KBM-7 (cell line): ENCODE results near the gene BCR.
A peak's percentile ranks its signal among the peaks of the same experiment; 100 is the strongest.

Experiments
- DNase-seq: peaks from one replicate; pipeline ENCODE4 v3.0.0-alpha.2; 2015
- in situ Hi-C: fragments of 300-500 bp; cut with MboI; formaldehyde crosslinking; loops from 2 replicates; pipeline ENCODE4 v1.14.3; 2020; ENCODE audit warnings: low sequenced_read_pairs, low pct_unique_long_range_greater_than_20kb, mixed read lengths

Gene BCR

DNA sequence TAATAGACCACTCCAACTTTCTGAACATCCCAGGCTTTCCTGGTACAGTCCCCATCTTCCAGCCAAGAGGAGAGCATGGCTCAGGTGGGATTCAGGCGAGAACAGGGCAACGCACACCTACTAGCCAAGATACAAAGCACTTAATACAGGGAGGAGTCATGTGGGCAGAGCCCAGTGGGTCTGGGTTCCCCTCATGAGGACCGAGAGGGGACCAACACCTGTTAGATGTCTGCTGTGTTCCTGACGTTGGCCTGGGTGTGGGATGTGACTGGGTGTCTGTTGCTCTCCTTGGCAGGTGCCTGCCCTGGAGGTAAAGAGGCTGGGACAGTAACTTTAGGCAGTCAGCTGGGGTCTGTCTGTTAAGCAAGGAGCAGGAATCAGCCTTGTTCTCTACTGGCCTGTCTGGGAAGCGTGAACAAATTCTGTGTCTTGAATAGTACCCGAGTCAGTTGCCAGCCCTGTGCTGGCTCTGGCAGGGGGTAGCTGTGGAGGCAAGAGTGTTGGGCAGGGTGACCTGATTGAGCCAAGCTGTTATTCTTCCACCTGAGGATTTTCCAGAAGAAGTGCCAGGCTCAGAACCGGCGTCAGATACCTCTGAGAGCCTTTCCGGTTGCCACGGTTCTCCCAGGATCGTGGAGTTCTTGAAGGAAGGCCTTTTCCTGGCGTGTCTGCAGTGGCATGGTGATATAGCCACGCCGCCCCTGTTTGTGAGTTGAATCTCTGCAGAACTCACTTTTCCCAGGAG, 56.3 kb downstream of the BCR start:
- DNase-seq: no peak
- in situ Hi-C loops: no loop called here

DNA sequence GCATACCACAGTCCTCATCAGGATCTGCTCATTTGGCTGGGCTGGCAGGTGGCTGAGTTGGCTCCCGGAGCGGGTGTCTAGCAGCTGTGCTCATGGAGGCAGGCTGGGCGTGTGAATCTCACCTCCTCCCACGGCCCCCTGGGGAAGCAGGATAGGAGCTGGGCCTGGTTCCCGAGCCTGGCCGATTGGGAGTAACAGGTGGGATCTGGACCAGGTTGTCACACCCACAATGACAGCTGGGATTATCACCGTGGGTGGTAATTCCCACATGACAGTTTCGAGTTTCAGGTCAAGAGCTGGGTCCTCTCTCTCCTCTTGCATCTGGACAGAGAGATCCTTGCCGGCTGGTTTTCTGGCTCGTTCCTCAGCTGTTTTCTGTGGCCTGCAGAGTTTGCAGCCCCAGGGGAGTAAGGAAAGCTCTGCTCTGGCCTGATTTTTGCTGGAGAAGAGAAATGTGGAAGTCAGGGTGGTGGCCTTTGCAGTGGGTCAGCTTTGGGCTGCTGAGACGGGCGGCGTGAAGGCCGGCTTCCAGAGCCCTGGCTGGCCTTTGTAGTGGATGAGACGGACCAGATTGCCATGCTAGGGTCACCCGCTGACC, 57.0 kb downstream of the BCR start:
- in situ Hi-C loops: no loop called here
- DNase-seq: no peak

DNA sequence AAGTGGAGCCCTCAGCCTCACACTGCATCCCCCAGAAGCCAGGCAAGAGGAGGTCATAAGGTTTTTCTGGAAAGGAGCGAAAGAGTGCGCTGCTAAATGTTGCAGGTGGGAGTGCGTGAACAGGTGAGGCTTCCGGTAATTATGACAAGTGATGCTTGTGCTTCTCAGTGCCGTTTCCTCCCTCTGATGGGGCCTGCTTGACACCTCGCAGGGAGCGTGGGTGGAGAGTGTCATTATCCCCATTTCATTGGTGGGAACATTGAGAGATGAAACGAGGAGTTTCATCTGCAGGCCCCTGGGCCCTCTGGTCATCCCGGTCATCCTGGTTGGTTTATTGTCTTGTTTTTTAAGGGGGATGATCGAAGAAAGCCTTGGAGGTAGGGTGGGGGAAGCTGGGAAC, 57.5 kb downstream of the BCR start:
- in situ Hi-C loops: no loop called here
- DNase-seq: no peak

DNA sequence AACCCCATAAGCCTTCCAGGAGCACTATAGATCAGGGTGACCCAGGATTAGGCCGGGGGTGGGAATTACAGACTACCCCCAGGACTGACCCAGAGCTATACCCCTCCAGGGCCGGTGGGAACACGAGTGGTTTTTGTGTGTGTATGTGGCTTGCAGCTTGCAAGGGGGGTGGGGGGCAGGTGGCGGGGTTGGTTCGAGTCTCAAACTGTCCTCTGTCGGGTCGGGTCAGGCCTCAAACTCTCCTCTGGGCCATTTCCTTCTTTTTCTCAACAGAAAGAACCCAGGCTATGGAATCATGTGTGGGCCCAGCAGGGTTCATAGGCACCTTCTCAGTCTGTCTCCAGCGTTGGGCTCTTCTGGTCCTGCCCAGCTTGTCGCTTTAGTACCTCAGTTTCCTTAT, 58.4 kb downstream of the BCR start:
- DNase-seq: no peak
- in situ Hi-C loops: no loop called here

DNA sequence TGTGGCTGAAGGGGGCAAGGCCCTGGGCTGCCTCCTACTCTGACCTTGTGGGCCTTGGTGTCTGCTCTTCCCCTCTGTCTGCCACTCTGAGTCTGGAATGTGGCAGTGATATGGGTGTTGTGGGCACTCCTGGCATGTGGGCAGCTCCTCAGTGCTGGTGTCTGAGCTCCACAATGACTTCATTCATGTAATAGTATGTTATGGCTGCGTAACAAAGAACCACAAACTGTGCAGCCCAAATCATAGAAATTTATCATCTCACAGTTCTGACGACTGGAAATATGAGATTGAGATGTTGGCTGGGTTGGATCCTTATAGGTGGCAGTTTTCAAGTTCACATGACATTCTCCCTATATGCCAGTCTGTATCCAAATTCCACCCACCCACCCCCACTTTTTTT, 59.1 kb downstream of the BCR start:
- in situ Hi-C loops: no loop called here
- no peak for DNase-seq

DNA sequence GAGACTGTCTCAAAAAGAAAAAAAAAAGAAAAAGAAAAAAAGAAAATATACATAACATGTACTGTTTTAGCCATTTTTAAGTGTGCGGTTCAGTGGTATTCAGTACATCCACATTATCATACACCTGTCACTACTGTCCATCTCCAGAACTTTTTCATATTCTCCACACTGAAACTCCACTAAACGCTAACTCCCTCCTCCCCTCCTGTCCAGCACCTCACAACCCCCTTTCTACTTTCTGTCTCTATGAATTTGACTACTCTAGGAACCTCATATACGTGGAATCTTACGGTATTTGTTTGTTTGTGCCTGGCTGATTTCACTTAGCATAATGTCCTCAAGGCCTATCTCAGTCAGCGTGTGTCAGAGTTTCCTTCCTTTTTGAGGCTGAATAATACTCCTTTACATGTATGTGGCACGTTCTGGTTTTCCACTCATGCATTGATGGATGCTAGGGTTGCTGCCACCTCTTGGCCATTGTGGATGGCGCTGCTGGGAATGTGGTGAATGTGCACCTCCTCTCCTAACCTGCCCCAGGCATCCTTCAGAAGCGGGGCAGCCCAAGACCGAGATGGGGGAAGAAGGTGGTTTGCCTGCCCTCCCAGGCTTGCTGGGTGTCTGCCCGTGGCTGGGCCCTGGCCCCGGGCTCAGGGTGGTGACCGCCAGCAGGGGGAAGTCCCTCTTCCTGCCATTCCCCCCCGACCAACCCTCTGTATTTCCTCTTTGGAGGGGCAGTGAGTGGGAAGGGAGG, 60.5 kb downstream of the BCR start:
- DNase-seq: peak; percentile 59
- in situ Hi-C loops: no loop called here

DNA sequence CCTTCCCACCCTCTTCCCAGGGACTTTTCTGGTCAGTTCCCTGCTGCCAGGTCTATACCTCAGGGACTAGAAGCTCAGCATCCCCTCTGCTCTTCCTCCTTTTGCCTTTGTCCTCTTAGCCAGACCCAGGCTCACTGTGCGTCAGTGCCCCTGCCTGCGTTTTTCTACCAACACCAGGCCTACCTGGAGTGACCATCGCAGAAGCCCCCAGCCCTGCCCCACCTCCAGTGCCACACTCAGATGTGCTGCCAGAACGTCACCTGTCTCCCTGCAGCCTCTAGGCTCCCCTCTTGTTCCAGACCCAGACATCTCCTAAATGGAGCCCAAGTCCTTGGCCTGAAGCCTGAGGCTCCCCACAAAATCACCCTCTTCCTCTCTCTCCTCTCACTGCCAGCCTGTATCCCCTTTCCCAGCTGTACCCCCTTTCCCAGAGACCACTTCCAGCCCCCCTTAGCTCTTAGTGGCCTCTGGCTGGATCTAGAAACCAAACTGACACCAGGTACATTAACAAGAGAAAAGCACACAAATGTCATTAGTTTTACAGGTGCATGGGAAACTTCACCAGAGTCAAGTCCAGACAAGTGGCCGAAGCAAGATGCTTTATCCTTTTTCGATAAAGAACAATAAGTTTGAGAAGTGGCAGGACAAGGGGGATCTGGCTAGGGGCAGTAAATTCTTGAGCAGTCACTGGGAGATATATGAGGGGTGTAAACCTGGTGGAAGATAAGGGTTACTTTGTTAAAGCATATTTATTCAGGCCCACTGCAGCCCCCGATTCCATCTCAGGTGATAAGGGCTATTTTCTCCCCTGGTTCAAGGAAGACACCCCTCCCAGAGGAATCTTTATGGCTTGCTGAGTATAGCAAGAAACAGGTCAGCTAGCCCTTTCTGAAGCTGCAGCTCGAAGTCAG, 61.5 kb downstream of the BCR start:
- no peak for DNase-seq
- in situ Hi-C loops: no loop called here

DNA sequence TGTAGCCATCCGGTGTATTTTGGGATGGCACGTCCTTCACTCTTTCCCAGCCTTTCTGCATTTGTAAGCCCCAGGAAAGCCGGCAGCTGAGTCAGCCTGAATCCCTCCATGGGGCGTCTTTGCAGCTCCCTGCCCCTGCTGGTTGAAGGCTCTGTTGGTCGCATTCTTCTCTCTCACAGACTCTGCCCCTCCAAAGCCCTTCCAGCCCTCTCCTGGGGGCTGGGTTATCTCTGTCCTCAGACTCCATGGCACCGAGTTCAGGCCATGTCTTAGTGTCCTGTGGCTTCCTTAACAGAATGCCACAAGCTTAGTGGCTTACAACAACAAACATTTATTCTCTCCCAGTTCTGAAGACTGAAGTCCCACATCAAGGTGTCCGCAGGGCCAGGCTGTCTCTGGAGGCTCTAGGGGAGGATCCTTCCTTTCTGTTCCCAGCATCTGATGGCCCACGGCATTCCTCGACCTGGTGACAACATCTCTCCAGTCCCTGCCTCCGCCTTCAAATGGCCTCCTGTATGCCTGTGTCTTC, 62.2 kb downstream of the BCR start:
- DNase-seq: no peak
- in situ Hi-C loops: no loop called here

DNA sequence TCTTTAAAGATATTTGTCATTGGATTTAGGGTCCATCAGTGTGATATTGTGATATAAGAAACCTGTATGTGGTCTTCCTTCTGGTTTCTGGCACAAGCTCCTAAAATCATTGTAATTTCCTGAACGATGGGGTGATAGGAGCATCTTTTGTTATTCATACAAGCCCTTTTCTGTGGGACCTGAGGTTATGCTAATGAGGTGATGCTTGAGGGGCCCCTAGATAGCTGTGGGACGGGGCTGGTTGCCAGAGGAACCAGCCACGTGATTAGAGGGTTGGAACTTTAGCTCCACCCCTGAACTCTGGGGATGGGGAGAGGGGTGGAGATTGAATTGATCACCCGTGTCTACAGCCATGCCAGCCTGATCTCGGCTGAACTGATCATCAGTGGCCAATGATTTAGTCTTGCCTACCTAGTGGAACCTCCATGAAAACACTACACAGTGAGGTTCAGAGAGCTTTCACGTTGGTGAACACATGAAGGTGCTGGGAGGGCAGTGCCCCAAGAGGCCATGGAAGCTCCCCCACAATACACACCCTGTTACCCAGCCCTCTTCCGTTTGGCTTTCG, 62.8 kb downstream of the BCR start:
- in situ Hi-C loops: no loop called here
- no peak for DNase-seq

DNA sequence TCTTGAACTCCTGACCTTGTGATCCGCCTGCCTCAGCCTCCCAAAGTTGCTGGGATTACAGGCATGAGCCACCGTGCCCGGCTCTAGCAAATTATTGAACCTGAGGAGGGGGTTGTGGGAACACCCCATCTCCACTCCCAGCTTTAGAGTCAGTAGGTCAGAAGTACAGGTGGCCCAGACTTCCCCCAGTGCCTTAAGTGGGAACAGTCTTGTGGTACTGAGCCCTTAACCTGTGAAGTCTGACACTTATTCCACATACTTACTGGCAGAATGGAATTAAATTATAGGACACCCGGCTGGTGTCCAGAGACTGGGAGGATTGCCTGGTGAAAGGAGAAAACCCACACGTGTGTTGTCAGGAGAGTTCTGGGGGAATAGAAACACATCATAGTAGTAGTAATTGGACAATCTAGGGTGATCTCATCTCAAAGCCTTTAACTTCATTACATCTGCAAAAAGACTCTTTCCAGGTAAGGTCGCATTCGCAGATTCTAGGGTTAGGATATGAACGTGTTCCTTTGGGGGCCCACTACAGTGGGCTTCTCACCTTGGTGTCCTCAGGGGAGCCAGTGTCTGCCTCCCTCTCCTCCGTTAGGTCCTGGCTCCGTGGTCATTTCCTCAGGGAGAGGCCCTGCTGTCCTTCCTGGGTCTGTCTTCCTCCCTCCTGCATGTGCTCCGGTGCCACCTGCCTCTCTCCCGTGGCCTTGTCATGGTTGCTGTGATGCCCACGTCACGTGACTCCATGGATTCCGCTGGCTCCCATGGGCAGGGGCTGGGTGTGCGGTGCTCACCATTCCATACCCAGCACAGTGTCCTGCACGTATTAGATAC, 63.8 kb downstream of the BCR start:
- in situ Hi-C loops: no loop called here
- no peak for DNase-seq

DNA sequence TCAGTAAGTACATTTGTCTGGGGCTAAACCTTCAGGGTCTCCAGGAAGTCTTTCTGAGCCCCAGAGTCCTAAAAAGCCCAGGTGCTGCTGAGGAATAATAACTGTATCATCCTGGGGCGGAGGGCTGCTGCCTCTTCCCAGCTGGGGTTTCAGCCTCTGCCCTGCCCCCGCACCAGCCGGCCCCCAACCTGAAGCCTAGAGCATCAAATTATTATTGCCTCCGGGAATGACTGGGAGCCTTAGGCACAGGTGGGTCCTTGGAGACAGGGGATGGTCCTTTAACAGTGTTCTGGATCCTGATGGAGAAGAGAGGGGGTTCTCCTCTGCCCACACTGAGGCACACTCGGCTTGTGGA, 64.4 kb downstream of the BCR start:
- in situ Hi-C loops: no loop called here
- DNase-seq: no peak

DNA sequence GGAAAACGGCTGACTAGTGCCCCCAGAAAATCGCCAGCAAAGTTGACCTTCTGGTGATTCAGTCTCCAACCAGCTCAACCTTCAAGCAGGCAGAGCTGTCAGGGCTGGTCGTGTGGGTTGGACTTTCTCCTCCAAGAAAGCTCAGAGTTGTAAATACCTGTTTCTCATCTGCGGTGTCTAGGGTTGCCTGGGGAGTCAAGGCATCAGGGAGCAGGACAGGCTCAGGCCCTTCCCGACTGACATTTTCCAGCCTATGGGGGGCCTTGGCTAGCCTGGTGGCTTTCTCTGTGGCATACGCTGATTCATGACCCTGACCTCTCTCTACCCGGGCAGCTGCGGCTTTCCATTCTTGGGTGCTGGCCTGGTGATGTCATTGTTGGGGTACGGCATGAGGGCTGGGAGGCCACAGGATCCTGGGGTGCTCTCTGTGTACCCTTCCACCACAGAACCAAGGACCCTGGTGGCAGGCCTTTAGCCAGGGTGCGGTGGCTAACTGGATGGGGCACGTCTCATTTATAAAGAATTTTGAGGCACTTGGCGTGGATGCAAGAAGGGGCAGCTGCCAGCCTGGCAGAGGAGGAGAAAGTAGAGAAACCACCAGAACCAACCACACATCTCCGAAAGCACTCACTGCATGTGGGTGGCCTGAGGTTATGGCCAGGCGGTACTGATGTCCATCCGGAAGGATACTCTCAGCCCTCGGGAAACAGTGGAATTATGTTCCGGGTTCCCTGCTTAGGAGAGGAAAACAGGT, 64.9 kb downstream of the BCR start:
- DNase-seq: no peak
- in situ Hi-C loops: no loop called here

DNA sequence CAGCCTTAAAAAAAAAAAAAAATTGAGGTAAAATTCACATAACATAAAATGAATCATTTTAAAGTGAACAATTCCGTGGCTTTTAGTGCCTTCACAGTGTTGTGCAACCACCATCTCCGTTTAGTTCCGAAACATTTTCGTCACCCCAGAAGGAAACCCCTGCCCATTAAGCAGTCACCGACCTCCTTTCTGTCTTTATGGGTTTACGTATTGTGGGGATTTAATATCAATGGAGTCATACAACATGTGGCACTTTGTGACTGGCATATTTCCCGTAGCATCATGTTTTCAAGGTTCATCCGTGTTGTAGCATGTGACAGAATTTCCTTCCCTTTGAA, 65.5 kb downstream of the BCR start:
- DNase-seq: no peak
- in situ Hi-C loops: no loop called here

DNA sequence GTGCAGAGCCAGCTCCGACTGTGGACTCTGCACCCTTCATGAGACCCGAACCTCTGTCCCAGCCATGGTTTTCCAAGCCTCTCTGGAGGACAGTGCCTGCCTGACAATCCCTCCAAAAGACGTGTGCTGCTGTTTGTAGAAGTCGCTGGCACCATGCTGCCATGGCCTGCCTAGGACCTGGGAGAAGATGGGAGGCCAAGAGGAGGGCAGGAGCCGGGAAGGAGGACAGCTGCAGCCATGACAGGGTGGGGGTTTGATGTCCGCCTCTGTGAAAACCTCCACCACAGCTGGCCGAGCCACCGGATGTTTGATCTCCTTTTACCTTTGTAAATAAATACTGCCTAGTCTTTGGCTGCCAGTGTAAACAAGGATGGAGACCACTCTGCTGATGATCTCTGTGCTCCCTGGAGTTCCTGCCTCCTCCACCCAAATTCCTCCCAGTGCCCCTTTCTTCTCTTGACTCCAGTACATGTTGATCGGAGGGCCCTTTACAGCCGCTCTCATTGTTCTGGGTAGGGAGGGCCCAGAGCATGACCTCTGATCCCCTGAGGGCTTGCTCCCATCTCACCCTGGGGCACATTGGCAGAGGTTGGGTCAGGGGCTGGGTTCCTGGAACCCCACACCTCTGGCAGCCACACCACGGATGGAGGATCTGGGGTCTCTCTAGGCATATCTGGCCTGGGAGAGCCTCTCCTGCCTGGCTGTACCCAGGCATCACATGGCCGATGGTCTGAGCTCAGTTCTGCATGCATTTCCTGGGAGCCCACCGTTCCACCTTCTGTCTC, 66.9 kb downstream of the BCR start:
- in situ Hi-C loops: no loop called here
- no peak for DNase-seq

DNA sequence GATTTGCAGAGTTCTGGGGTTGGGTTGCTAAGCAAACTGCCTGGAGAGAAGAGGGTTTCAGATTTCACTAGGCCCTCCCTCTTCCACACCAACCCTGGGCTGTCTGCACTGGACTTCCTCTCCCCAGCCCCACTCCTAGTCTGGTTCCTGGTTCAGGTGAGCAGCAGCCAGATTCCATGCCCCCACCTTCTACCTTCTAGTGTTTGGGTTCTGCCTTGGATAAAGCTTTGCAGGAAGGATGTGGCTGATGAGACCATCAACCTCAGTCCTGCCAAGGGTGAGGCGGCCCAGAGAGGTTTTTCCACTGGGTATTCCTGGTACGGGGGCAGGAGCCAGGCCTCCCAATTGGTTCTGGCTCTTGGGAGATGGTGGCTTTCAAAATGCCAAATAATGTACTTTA, 68.3 kb downstream of the BCR start:
- peak; percentile 49 for DNase-seq

DNA sequence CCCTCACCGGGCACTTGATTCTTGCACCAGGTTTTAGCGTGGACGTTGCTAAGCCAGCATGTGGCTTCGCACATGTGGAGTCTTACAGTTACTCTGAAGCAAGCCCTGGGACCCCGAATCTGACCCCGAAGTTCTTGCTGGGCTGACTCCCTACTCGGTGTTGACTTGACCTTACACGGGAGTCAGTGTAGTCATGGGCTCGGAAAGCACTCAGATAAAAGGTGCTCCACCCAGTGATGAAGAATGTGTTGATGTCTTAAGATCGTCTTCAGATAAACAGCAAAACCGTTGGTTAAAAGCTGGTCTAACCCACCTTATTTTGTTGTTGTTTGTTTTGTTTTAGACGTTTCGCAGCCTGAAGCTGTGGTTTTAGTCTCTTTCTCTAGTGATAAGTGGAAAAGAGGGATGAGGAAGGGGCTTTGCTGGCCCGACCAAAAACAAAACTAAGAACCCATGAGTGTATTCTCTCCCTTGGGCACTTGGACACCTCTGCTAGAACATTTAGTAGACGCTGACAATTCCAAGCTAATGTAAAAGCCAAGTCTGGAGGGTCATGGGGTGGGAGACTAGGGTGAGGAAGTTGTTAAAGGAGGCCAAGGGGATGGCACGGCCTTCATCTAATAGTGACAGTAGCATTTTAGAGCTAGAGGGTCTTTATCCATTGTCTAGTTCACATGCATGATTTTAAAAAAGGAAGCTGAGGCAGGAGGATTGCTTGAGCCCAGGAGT, 69.9 kb downstream of the BCR start:
- no peak for DNase-seq
- in situ Hi-C loops: loop anchor here (25.0 kb wide), 1 partner anchor 288 kb away; no protein-coding TSS in a partner anchor

More for the DNA sequence above, 68.3 kb downstream of the BCR start:
- in situ Hi-C loops: no loop called here
